ENCODE measurements around the gene WDR7. TPM values are rescaled to one million over a fixed set of nuclear protein-coding genes. Genes with fewer than 3 reads are reported as not detected.

WDR7 gene
- total and polyA plus RNA-seq, 4 donors, result 3.7 to 42.7 (median 19.0) TPM

GRCh38 chr18:56843241-56843640 lies 192.1 kb downstream of the WDR7 start:
- ATAC-seq (ENCODE audit: insufficient read depth, low FRiP score) (no peak), DNase-seq (no peak)
- H3K9me3 ChIP-seq (ENCODE audit: control insufficient read depth in 4 of 4, insufficient read depth in 3 of 4, low read length in 3 of 4), result peaks cover 0 to 4% (median 3%) of the 10 kb centered on the region in 4 donors
- TF ChIP-seq CTCF (IDR thresholded peaks at IDR 0.05; ENCODE audit: control extremely low read depth, extremely low read depth), result no peak
- H3K27ac ChIP-seq (ENCODE audit: low read depth in 1 of 2, low read length in 1 of 2), result no peak overlapping the region
- H3K4me3 ChIP-seq, result no peak overlapping the region
- H3K27me3 ChIP-seq (ENCODE audit: control insufficient read depth in 3 of 3, insufficient read depth in 3 of 3, low read length in 2 of 3), result no peaks in the 10 kb centered on the region
- H3K4me1 ChIP-seq (ENCODE audit: control insufficient read depth in 5 of 5, insufficient read depth in 5 of 5, low read length in 5 of 5), result no peaks in the 10 kb centered on the region
- H3K36me3 ChIP-seq (ENCODE audit: control insufficient read depth in 4 of 4, insufficient read depth in 4 of 4, low read length in 4 of 4), result no peaks in the 10 kb centered on the region
- no peak overlapping the region for H3K9ac ChIP-seq (ENCODE audit: insufficient read depth in 1 of 2, low read length in 2 of 2)
- 90 to 92% methylated on average over 4 of the region's 4 CpGs for WGBS, 2 donors

GRCh38 chr18:56844556-56844955 lies 193.4 kb downstream of the WDR7 start:
- ATAC-seq (ENCODE audit: insufficient read depth, low FRiP score), result no peak
- TF ChIP-seq CTCF (IDR thresholded peaks at IDR 0.05; ENCODE audit: control extremely low read depth, extremely low read depth), result no peak
- H3K4me3 ChIP-seq, result no peak overlapping the region
- H3K27me3 ChIP-seq (ENCODE audit: control insufficient read depth in 3 of 3, insufficient read depth in 3 of 3, low read length in 2 of 3), result no peaks in the 10 kb centered on the region
- DNase-seq, result no peak
- no peaks in the 10 kb centered on the region for H3K36me3 ChIP-seq (ENCODE audit: control insufficient read depth in 4 of 4, insufficient read depth in 4 of 4, low read length in 4 of 4)
- H3K4me1 ChIP-seq (ENCODE audit: control insufficient read depth in 5 of 5, insufficient read depth in 5 of 5, low read length in 5 of 5), result no peaks in the 10 kb centered on the region
- no peak overlapping the region for H3K9ac ChIP-seq (ENCODE audit: insufficient read depth in 1 of 2, low read length in 2 of 2)
- no peak overlapping the region for H3K27ac ChIP-seq (ENCODE audit: low read depth in 1 of 2, low read length in 1 of 2)
- WGBS, 2 donors, result 96 to 97% methylated on average over 1 of the region's 1 CpG
- H3K9me3 ChIP-seq (ENCODE audit: control insufficient read depth in 4 of 4, insufficient read depth in 3 of 4, low read length in 3 of 4), result peaks cover 0 to 4% (median 3%) of the 10 kb centered on the region in 4 donors

GRCh38 chr18:56851774-56852173 lies 200.6 kb downstream of the WDR7 start:
- ATAC-seq (ENCODE audit: insufficient read depth, low FRiP score), result no peak
- no peak overlapping the region for H3K9ac ChIP-seq (ENCODE audit: insufficient read depth in 1 of 2, low read length in 2 of 2)
- no peaks in the 10 kb centered on the region for H3K36me3 ChIP-seq (ENCODE audit: control insufficient read depth in 4 of 4, insufficient read depth in 4 of 4, low read length in 4 of 4)
- 60 to 63% methylated on average over 1 of the region's 1 CpG for WGBS, 2 donors
- no peak for TF ChIP-seq CTCF (IDR thresholded peaks at IDR 0.05; ENCODE audit: control extremely low read depth, extremely low read depth)
- H3K27me3 ChIP-seq (ENCODE audit: control insufficient read depth in 3 of 3, insufficient read depth in 3 of 3, low read length in 2 of 3), result no peaks in the 10 kb centered on the region
- no peak overlapping the region for H3K4me3 ChIP-seq
- DNase-seq, result no peak
- H3K9me3 ChIP-seq (ENCODE audit: control insufficient read depth in 4 of 4, insufficient read depth in 3 of 4, low read length in 3 of 4), result peaks cover 0 to 3% (median 2%) of the 10 kb centered on the region in 4 donors
- H3K4me1 ChIP-seq (ENCODE audit: control insufficient read depth in 5 of 5, insufficient read depth in 5 of 5, low read length in 5 of 5), result no peaks in the 10 kb centered on the region
- no peak overlapping the region for H3K27ac ChIP-seq (ENCODE audit: low read depth in 1 of 2, low read length in 1 of 2)

GRCh38 chr18:56853961-56854360 lies 202.8 kb downstream of the WDR7 start:
- WGBS, 2 donors, result 73 to 92% methylated on average over 5 of the region's 5 CpGs
- ATAC-seq (ENCODE audit: insufficient read depth, low FRiP score), result no peak
- no peak for TF ChIP-seq CTCF (IDR thresholded peaks at IDR 0.05; ENCODE audit: control extremely low read depth, extremely low read depth)

More at GRCh38 chr18:56853961-56854360, 202.8 kb downstream of the WDR7 start:
- Histone ChIP-seq H3K4me3 (no peak overlapping the region), H3K4me1 (ENCODE audit: control insufficient read depth in 5 of 5, insufficient read depth in 5 of 5, low read length in 5 of 5) (no peaks in the 10 kb centered on the region), H3K36me3 (ENCODE audit: control insufficient read depth in 4 of 4, insufficient read depth in 4 of 4, low read length in 4 of 4) (no peaks in the 10 kb centered on the region), H3K27ac (ENCODE audit: low read depth in 1 of 2, low read length in 1 of 2) (no peak overlapping the region), H3K27me3 (ENCODE audit: control insufficient read depth in 3 of 3, insufficient read depth in 3 of 3, low read length in 2 of 3) (no peaks in the 10 kb centered on the region), H3K9ac (ENCODE audit: insufficient read depth in 1 of 2, low read length in 2 of 2) (no peak overlapping the region), H3K9me3 (ENCODE audit: control insufficient read depth in 4 of 4, insufficient read depth in 3 of 4, low read length in 3 of 4) (no peaks in the 10 kb centered on the region)
- no peak for DNase-seq

All from lung (tissue), 12 donors.